ENCODE measurements around the gene ISY1.
A peak's percentile ranks its signal among the peaks of the same experiment; 100 is the strongest.

ISY1 gene

GRCh38 chr3:129103296-129103695, 57.6 kb downstream of the ISY1 start:
- Histone ChIP-seq H3F3A (ENCODE audit: insufficient read depth, low read length) (no peaks in the 10 kb centered on the region), H3K9me3 (ENCODE audit: low read length) (0 out of 2 replicates have a peak, but pooled peaks cover 1% of the 10 kb centered on the region), H3K4me1 (ENCODE audit: insufficient read depth, low read length, severe bottlenecking) (peaks cover 26% of the 10 kb centered on the region), H3K4me3 (ENCODE audit: low read depth, low read length, poor library complexity, severe bottlenecking) (no peak overlapping the region), H3K27me3 (ENCODE audit: insufficient read depth, low read length) (no peaks in the 10 kb centered on the region), H3K4me2 (ENCODE audit: low read length) (no peak overlapping the region), H3K27ac (ENCODE audit: low read depth, low read length, poor library complexity, severe bottlenecking) (peak overlapping the region; percentile 87), H4K20me1 (ENCODE audit: insufficient read depth, low read length) (no peaks in the 10 kb centered on the region), H3K79me2 (ENCODE audit: insufficient read depth, low read length) (no peaks in the 10 kb centered on the region), H3K9me2 (ENCODE audit: low read depth, low read length) (no peaks in the 10 kb centered on the region), H3K36me3 (ENCODE audit: insufficient read depth, low read length) (peaks cover 13% of the 10 kb centered on the region), H2AFZ (ENCODE audit: low read length) (no peak overlapping the region), H3K9ac (ENCODE audit: low read length) (no peak overlapping the region)
- TF ChIP-seq CTCF (IDR thresholded peaks at IDR 0.05; ENCODE audit: low read length): no peak
- TF ChIP-seq EZH2 (IDR thresholded peaks at IDR 0.05; ENCODE audit: borderline replicate concordance, low read length): no peak

GRCh38 chr3:129101370-129102138, 59.3 kb downstream of the ISY1 start:
- H3K36me3 ChIP-seq (ENCODE audit: insufficient read depth, low read length): peaks cover 22% of the 10 kb centered on the region
- no peaks in the 10 kb centered on the region for H4K20me1 ChIP-seq (ENCODE audit: insufficient read depth, low read length)
- H3K4me1 ChIP-seq (ENCODE audit: insufficient read depth, low read length, severe bottlenecking): peaks cover 26% of the 10 kb centered on the region
- no peak overlapping the region for H3K4me2 ChIP-seq (ENCODE audit: low read length)
- no peaks in the 10 kb centered on the region for H3K27me3 ChIP-seq (ENCODE audit: insufficient read depth, low read length)
- no peaks in the 10 kb centered on the region for H3F3A ChIP-seq (ENCODE audit: insufficient read depth, low read length)
- no peak overlapping the region for H3K4me3 ChIP-seq (ENCODE audit: low read depth, low read length, poor library complexity, severe bottlenecking)
- no peaks in the 10 kb centered on the region for H3K79me2 ChIP-seq (ENCODE audit: insufficient read depth, low read length)
- TF ChIP-seq EZH2 (IDR thresholded peaks at IDR 0.05; ENCODE audit: borderline replicate concordance, low read length) (no peak), CTCF (IDR thresholded peaks at IDR 0.05; ENCODE audit: low read length) (no peak)
- H3K9ac ChIP-seq (ENCODE audit: low read length): no peak overlapping the region
- H3K9me3 ChIP-seq (ENCODE audit: low read length): 0 out of 2 replicates have a peak, but pooled peaks cover 4% of the 10 kb centered on the region
- no peak overlapping the region for H3K27ac ChIP-seq (ENCODE audit: low read depth, low read length, poor library complexity, severe bottlenecking)
- H3K9me2 ChIP-seq (ENCODE audit: low read depth, low read length): no peaks in the 10 kb centered on the region
- H2AFZ ChIP-seq (ENCODE audit: low read length): no peak overlapping the region

- no peak overlapping the region for H3K9ac ChIP-seq (ENCODE audit: low read length)
- 0 out of 2 replicates have a peak, but pooled peaks cover 4% of the 10 kb centered on the region for H3K9me3 ChIP-seq (ENCODE audit: low read length)
- TF ChIP-seq EZH2 (IDR thresholded peaks at IDR 0.05; ENCODE audit: borderline replicate concordance, low read length) (no peak), CTCF (IDR thresholded peaks at IDR 0.05; ENCODE audit: low read length) (no peak)
- H3K36me3 ChIP-seq (ENCODE audit: insufficient read depth, low read length): peaks cover 17% of the 10 kb centered on the region
- H3K27me3 ChIP-seq (ENCODE audit: insufficient read depth, low read length): no peaks in the 10 kb centered on the region
- no peaks in the 10 kb centered on the region for H3F3A ChIP-seq (ENCODE audit: insufficient read depth, low read length)
- H4K20me1 ChIP-seq (ENCODE audit: insufficient read depth, low read length): no peaks in the 10 kb centered on the region
- no peak overlapping the region for H3K4me3 ChIP-seq (ENCODE audit: low read depth, low read length, poor library complexity, severe bottlenecking)
- H3K27ac ChIP-seq (ENCODE audit: low read depth, low read length, poor library complexity, severe bottlenecking): no peak overlapping the region
- H3K79me2 ChIP-seq (ENCODE audit: insufficient read depth, low read length): no peaks in the 10 kb centered on the region
- no peak overlapping the region for H3K4me2 ChIP-seq (ENCODE audit: low read length)
- no peak overlapping the region for H2AFZ ChIP-seq (ENCODE audit: low read length)
- H3K4me1 ChIP-seq (ENCODE audit: insufficient read depth, low read length, severe bottlenecking): peaks cover 26% of the 10 kb centered on the region
- no peaks in the 10 kb centered on the region for H3K9me2 ChIP-seq (ENCODE audit: low read depth, low read length)
Observed at GRCh38 chr3:129100274-129100673, 60.6 kb downstream of the ISY1 start.
